Testis (tissue), 2 donors: ENCODE results near the gene ZNF20.

Experiments
- POLR2A ChIP-seq: fragments of 450-650 bp; IDR thresholded peaks from one replicate; pipeline ENCODE4 v1.6.1; 2017; ENCODE audit warnings: antibody characterized with exemption, mild to moderate bottlenecking, moderate library complexity
- TF ChIP-seq, protein P1 (sequence below), 3 experiments: fragments of 450-650 bp in 2 of 3; fragments of 200-600 bp in 1 of 3; sonication (generic) in 1 of 3; IDR thresholded peaks; one replicate each; pipeline ENCODE4 v1.5.1; 2016 to 2019; ENCODE audit warnings: antibody characterized with exemption in 3 of 3, mild to moderate bottlenecking in 2 of 3, moderate library complexity in 1 of 3

DNA sequence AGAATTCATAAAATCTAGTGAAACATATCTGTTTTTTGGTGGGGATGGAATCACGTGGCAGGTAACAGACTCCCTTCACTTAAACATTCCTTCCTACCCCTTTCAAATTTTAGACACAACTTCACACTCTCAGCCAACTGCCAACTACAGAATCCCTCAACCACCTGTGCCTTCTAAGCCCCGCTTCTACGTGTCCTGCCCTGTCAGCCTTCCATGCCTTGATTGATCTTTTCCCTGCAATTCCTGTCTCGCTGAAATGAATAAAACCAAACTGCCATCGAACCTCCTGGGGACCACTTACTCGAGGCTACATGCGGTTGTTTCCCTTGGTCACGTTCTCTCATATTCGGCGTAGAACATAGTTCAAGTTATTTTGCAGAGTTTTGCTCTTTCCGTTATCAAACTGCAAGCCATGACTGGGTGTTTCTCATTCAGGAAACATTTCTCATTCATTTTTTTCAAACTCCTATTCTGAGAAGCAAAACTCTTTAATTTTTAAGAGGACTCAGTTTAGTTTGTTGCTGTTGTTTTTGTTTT lies 15.2 kb upstream of the ZNF20 start:
- TF ChIP-seq, protein P1, sequence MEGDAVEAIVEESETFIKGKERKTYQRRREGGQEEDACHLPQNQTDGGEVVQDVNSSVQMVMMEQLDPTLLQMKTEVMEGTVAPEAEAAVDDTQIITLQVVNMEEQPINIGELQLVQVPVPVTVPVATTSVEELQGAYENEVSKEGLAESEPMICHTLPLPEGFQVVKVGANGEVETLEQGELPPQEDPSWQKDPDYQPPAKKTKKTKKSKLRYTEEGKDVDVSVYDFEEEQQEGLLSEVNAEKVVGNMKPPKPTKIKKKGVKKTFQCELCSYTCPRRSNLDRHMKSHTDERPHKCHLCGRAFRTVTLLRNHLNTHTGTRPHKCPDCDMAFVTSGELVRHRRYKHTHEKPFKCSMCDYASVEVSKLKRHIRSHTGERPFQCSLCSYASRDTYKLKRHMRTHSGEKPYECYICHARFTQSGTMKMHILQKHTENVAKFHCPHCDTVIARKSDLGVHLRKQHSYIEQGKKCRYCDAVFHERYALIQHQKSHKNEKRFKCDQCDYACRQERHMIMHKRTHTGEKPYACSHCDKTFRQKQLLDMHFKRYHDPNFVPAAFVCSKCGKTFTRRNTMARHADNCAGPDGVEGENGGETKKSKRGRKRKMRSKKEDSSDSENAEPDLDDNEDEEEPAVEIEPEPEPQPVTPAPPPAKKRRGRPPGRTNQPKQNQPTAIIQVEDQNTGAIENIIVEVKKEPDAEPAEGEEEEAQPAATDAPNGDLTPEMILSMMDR (IDR thresholded peaks at IDR 0.05) = no peak
- TF ChIP-seq POLR2A = no peak
